ENCODE data around the gene CIDEA.

GRCh38 chr18:12236934-12237832 is 17.0 kb upstream of the CIDEA start:
- TF ChIP-seq POLR2A (IDR thresholded peaks at IDR 0.05) = no peak
- peak in 5 of 7 experiments; percentile 55 to 93 (median 84) for TF ChIP-seq CTCF (IDR thresholded peaks at IDR 0.05)
- TF ChIP-seq EP300 (IDR thresholded peaks at IDR 0.05) = no peak
- TF ChIP-seq POLR2AphosphoS5 (IDR thresholded peaks at IDR 0.05) = no peak

Data from stomach (tissue), 4 donors.